LNCaP clone FGC (cell line): ENCODE measurements around the gene CD3D.

Experiments used
- DNase-seq: peaks from one replicate; pipeline ENCODE4 v3.0.0-alpha.2; 2011; ENCODE audit warnings: low read depth
- H3K4me3 ChIP-seq: 2 replicates; pipeline ENCODE4 v1.5.1; 2011; ENCODE audit warnings: mild to moderate bottlenecking, low read depth, low read length, control low read depth
- TF ChIP-seq, protein P1 (sequence below): IDR thresholded peaks from 2 replicates; pipeline ENCODE4 v1.5.1; 2012; ENCODE audit warnings: mild to moderate bottlenecking; ENCODE audit not compliant: control insufficient read depth, insufficient read depth; ENCODE audit errors: extremely low read depth

Gene CD3D

GRCh38 chr11:118305726-118306125 lies 36.8 kb downstream of the CD3D start:
- H3K4me3 ChIP-seq: no peak overlapping the region
- DNase-seq: no peak
- TF ChIP-seq, protein P1, sequence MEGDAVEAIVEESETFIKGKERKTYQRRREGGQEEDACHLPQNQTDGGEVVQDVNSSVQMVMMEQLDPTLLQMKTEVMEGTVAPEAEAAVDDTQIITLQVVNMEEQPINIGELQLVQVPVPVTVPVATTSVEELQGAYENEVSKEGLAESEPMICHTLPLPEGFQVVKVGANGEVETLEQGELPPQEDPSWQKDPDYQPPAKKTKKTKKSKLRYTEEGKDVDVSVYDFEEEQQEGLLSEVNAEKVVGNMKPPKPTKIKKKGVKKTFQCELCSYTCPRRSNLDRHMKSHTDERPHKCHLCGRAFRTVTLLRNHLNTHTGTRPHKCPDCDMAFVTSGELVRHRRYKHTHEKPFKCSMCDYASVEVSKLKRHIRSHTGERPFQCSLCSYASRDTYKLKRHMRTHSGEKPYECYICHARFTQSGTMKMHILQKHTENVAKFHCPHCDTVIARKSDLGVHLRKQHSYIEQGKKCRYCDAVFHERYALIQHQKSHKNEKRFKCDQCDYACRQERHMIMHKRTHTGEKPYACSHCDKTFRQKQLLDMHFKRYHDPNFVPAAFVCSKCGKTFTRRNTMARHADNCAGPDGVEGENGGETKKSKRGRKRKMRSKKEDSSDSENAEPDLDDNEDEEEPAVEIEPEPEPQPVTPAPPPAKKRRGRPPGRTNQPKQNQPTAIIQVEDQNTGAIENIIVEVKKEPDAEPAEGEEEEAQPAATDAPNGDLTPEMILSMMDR: no peak

- no peak within 1 kb of the TSS for H3K4me3 ChIP-seq
- DNase-seq: no peak
- TF ChIP-seq, protein P1: no peak
These were observed 37.8 kb downstream of the CD3D start, which contains the start of gene CD3E for GRCh38 chr11:118304568-118305248. Gene CD3E, plus strand, starts transcription at chr11:118304730. Its CDS starts 223 bp downstream, at chr11:118304953.

DNA sequence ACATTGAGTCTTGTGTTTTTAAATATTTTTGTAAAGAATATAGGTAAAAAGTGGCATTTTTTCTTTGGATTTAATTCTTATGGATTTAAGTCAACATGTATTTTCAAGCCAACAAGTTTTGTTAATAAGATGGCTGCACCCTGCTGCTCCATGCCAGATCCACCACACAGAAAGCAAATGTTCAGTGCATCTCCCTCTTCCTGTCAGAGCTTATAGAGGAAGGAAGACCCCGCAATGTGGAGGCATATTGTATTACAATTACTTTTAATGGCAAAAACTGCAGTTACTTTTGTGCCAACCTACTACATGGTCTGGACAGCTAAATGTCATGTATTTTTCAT lies 38.3 kb downstream of the CD3D start:
- H3K4me3 ChIP-seq: no peak overlapping the region
- no peak for DNase-seq
- TF ChIP-seq, protein P1: no peak

DNA sequence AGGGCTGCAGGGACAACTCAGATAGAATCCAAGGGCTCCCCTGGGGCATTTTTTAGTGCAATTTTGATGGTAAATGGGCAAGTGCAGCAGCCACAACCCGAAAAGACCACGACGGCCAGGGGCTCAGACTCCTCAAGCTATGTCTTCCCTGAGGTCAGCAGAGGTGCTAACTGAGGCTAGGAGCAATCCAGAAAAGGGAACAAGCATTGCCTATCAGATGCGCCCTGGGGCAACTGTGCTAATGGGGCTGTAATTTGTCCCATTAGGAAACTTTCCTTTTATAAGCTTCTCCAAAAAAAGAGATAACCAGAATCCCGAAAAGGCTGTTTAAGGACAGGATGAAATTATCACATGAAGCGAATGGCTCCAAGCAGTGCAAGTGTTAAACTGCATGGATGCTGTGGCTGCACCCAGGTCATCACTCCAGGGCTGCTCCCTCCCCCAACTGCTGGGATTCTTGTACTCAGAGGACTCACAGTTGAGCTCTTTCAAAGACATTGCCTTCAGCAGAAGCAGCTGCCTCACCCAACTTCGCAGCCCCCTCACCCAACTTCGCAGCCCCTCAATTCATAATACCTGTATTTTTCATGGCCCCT lies 40.8 kb downstream of the CD3D start:
- DNase-seq: no peak
- TF ChIP-seq, protein P1: no peak

DNA sequence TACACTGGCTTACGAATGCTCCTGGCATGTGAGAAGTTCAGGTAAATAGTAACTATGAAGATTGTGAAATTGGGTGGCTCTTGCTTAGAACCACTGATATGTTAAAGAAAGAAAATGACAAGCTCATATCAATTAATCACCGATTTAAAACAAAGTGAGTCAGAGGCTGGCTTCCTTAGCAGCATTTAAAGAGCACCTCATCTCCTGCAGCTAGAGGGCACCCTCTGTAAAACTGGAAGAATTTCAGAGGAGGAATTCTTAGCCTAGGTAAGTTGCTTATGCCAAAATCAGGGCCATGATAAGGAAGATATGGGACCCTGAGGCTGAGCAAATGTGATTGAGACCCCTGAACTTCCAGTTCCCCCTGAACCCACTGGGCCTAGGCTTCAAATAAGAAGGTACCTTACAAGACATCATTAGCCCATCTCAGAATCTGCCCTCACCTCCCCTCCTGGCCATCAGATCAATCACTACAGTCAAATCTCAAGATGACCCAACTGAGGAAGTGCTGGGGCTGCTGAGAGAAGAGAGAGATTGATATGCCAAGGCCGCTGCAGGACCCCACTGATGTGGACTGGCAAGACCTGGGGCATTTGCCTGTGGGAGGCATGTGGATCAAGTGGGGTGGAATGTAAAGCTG lies 46.6 kb downstream of the CD3D start:
- TF ChIP-seq, protein P1: peak; percentile 75
- no peak for DNase-seq
- H3K4me3 ChIP-seq: no peak overlapping the region

More for the DNA sequence above, 40.8 kb downstream of the CD3D start:
- H3K4me3 ChIP-seq: no peak overlapping the region

- H3K4me3 ChIP-seq: no peak overlapping the region
- TF ChIP-seq, protein P1: no peak
- no peak for DNase-seq
These were observed 47.3 kb downstream of the CD3D start for GRCh38 chr11:118295199-118295598.
